Measurements from ENCODE around the gene RPL36. TPM values are rescaled to one million over a fixed set of nuclear protein-coding genes. Genes with fewer than 3 reads are reported as not detected.

RPL36 gene
- polyA plus RNA-seq, 1 donor (not counting 4 experiments of a cell fraction or from before 2014, with no cell fraction given), result 636 TPM

DNA sequence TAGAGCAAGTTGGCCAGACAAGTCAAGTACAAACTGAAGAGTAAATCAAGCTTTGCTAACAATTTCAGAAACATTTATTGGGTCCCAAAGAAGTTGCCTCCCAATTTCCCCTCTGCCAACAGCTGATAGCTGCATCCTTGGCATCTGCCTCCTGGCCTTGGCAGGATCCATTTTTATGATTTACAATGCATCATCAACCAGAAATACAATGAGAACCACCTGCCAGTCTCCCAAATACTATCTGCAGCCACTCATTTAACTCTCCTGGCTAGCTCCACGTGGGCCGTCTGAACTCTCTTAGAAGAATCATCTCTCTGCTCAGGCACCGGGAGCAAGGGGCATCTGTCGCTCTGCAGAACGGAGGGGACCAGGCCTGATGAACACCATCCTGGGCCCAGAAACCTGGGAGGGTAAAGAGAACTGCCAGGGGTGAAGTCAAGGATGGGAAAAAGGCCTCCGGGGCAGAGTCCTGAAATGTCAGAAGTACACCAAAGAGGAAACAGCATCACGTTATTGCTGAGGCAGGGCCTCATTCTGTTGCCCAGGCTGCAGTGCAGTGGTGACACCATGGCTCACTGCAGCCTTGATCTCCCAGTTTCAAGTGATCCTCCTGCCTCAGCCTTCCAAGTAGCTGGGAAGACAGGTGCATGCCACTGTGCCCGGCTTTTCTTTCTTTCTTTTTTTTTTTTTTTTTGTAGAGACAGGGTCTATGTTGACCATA lies 27.3 kb downstream of the RPL36 start:
- Histone ChIP-seq H4K20me1 (ENCODE audit: control insufficient read depth, extremely low read depth, insufficient read depth, low read length) (peaks cover 13% of the 10 kb centered on the region), H2AFZ (ENCODE audit: control insufficient read depth, low read length) (no peak overlapping the region), H3K4me1 (ENCODE audit: control insufficient read depth, extremely low read depth, insufficient read depth, low read length) (peaks cover 19% of the 10 kb centered on the region), H3K9ac (ENCODE audit: control insufficient read depth, extremely low read depth, insufficient read depth, low read length) (peak overlapping the region; percentile 99), H3K4me3 (ENCODE audit: control insufficient read depth in 2 of 3, extremely low read depth in 1 of 3, insufficient read depth in 2 of 3, low read depth in 1 of 3, low read length in 3 of 3) (peak overlapping the region in 1 of 3 experiments; percentile 91), H3K36me3 (ENCODE audit: control insufficient read depth in 2 of 2, extremely low read depth in 1 of 2, insufficient read depth in 2 of 2, low read length in 2 of 2) (peaks cover 17 to 35% of the 10 kb centered on the region in 2 experiments), H3K79me2 (ENCODE audit: control insufficient read depth, insufficient read depth, low read length) (peaks cover 51% of the 10 kb centered on the region), H3K9me1 (ENCODE audit: control insufficient read depth, extremely low read depth, insufficient read depth, low read length) (no peaks in the 10 kb centered on the region), H3K27me3 (ENCODE audit: control insufficient read depth, extremely low read depth, insufficient read depth, low read length) (no peaks in the 10 kb centered on the region), H3K9me3 (ENCODE audit: control insufficient read depth, low read depth, low read length) (no peaks in the 10 kb centered on the region), H3K27ac (ENCODE audit: control insufficient read depth, insufficient read depth, low read length) (peak overlapping the region; percentile 96), H3K4me2 (ENCODE audit: control insufficient read depth, extremely low read depth, insufficient read depth, low read depth, low read length) (peak overlapping the region; percentile 92)
- dilution Hi-C loops (cut with MboI; ENCODE audit: extremely low pct_ligation_motif_present, low sequenced_read_pairs), result no loop called here
- FAIRE-seq (no peak), DNase-seq (ENCODE audit: low read depth, low spot score) (no peak)
- TF ChIP-seq, protein P1, sequence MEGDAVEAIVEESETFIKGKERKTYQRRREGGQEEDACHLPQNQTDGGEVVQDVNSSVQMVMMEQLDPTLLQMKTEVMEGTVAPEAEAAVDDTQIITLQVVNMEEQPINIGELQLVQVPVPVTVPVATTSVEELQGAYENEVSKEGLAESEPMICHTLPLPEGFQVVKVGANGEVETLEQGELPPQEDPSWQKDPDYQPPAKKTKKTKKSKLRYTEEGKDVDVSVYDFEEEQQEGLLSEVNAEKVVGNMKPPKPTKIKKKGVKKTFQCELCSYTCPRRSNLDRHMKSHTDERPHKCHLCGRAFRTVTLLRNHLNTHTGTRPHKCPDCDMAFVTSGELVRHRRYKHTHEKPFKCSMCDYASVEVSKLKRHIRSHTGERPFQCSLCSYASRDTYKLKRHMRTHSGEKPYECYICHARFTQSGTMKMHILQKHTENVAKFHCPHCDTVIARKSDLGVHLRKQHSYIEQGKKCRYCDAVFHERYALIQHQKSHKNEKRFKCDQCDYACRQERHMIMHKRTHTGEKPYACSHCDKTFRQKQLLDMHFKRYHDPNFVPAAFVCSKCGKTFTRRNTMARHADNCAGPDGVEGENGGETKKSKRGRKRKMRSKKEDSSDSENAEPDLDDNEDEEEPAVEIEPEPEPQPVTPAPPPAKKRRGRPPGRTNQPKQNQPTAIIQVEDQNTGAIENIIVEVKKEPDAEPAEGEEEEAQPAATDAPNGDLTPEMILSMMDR (optimal IDR thresholded peaks at IDR 0.05 in 1 of 3, IDR thresholded peaks at IDR 0.05 in 1 of 3, conservative IDR thresholded peaks at IDR 0.05 in 1 of 3; ENCODE audit: extremely low read depth in 1 of 3, insufficient read depth in 2 of 3, low read length in 3 of 3), result no peak
- no peak for TF ChIP-seq EZH2 (IDR thresholded peaks at IDR 0.05; ENCODE audit: low read length)

- H3K4me3 ChIP-seq (ENCODE audit: control insufficient read depth in 2 of 3, extremely low read depth in 1 of 3, insufficient read depth in 2 of 3, low read depth in 1 of 3, low read length in 3 of 3), result peak overlapping the region; percentile 91 to 99 (median 93)
- peaks cover 13% of the 10 kb centered on the region for H4K20me1 ChIP-seq (ENCODE audit: control insufficient read depth, extremely low read depth, insufficient read depth, low read length)
- peak overlapping the region; percentile 99 for H3K9ac ChIP-seq (ENCODE audit: control insufficient read depth, extremely low read depth, insufficient read depth, low read length)
- H3K79me2 ChIP-seq (ENCODE audit: control insufficient read depth, insufficient read depth, low read length), result peaks cover 51% of the 10 kb centered on the region
- peak overlapping the region; percentile 92 for H3K4me2 ChIP-seq (ENCODE audit: control insufficient read depth, extremely low read depth, insufficient read depth, low read depth, low read length)
- TF ChIP-seq, protein P1 (optimal IDR thresholded peaks at IDR 0.05 in 1 of 3, IDR thresholded peaks at IDR 0.05 in 1 of 3, conservative IDR thresholded peaks at IDR 0.05 in 1 of 3; ENCODE audit: extremely low read depth in 1 of 3, insufficient read depth in 2 of 3, low read length in 3 of 3), result no peak
- no peak for TF ChIP-seq EZH2 (IDR thresholded peaks at IDR 0.05; ENCODE audit: low read length)
- H3K27ac ChIP-seq (ENCODE audit: control insufficient read depth, insufficient read depth, low read length), result peak overlapping the region; percentile 96
- no peaks in the 10 kb centered on the region for H3K27me3 ChIP-seq (ENCODE audit: control insufficient read depth, extremely low read depth, insufficient read depth, low read length)
- peaks cover 14 to 30% of the 10 kb centered on the region in 2 experiments for H3K36me3 ChIP-seq (ENCODE audit: control insufficient read depth in 2 of 2, extremely low read depth in 1 of 2, insufficient read depth in 2 of 2, low read length in 2 of 2)
- FAIRE-seq (no peak), DNase-seq (ENCODE audit: low read depth, low spot score) (no peak)
- H3K9me1 ChIP-seq (ENCODE audit: control insufficient read depth, extremely low read depth, insufficient read depth, low read length), result no peaks in the 10 kb centered on the region
- H3K4me1 ChIP-seq (ENCODE audit: control insufficient read depth, extremely low read depth, insufficient read depth, low read length), result peaks cover 19% of the 10 kb centered on the region
- no peaks in the 10 kb centered on the region for H3K9me3 ChIP-seq (ENCODE audit: control insufficient read depth, low read depth, low read length)
- dilution Hi-C loops (cut with MboI; ENCODE audit: extremely low pct_ligation_motif_present, low sequenced_read_pairs), result no loop called here
- no peak overlapping the region for H2AFZ ChIP-seq (ENCODE audit: control insufficient read depth, low read length)
Measured at GRCh38 chr19:5718037-5718578, 28.0 kb downstream of the RPL36 start.
